ENCODE data around the gene CD9. TPM values are rescaled to one million over a fixed set of nuclear protein-coding genes. Genes with fewer than 3 reads are reported as not detected.
"Not testable (repeated sequence)": the region's sequence is repeated elsewhere in the genome, so short reads cannot be mapped to it uniquely, and the experiment has no call there.

CD9 gene
- total and polyA plus RNA-seq, 5 donors: 117 to 248 (median 139) TPM

DNA sequence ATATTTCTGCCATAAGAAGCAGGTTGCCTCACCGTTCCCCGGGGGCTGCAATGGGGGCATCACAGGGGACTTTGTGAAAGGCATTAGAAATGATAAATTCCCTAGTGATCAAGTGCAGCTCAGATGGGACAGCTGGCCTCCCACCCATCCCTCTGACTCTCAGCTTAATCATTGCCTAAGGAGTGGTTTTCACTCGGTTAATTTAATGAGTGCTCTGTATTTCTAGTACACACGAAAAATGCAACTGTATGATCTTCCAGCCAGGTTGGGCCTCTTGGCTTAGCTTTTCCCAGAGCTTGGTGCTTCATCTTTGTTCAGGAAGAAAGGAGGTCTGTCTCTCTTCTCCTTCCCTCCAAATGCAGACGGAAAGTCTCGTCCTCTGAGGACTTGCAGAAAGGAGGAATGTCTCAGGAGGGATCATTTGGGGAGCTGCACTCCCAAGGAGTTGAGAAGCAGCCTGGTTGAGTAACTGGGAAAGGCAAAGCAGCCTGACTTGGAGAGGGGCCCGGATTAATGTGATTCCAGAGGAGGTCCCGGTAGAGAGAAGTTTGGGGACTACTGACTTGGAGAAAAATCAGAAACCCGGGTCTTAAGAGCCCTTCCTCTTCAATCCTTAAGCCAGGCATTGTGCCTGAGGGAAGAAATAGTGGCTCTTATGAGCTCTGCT is 7.2 kb downstream of the CD9 start:
- H3K4me1 ChIP-seq (ENCODE audit: control insufficient read depth, insufficient read depth, low read length): peaks cover 12% of the 10 kb centered on the region
- no peak overlapping the region for H3K4me3 ChIP-seq (ENCODE audit: low read length)
- ATAC-seq (no peak), DNase-seq (peak in 2 of 3 donors; percentile 54 to 63)
- no peaks in the 10 kb centered on the region for H3K27me3 ChIP-seq (ENCODE audit: control insufficient read depth, insufficient read depth)
- H3K9me3 ChIP-seq (ENCODE audit: control insufficient read depth, low read length): no peaks in the 10 kb centered on the region
- intact Hi-C loops (cut with DNase I): no loop called here
- WGBS: 45% methylated on average over 9 of the region's 9 CpGs
- peak overlapping the region; percentile 56 for H3K27ac ChIP-seq (ENCODE audit: low read length)

DNA sequence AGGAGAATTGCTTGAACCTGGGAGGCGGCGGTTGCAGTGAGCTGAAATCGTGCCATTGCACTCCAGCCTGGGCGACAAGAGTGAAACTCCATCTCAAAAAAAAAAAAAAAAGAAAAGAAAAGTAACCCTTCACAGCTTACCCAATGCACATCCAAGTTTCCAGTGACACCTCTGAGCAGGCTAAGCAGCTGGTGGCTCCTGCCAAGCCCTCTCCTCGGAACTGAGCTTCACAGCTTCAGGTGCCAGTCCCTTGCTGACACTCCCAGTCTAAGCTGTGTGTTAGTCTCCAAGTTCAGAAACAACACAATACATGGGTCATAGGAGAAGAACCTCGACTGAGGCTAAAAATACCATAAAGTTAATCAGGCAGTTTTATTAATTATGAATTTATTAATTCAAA is 7.9 kb downstream of the CD9 start:
- DNase-seq (peak in 2 of 3 donors; percentile 26 to 34), ATAC-seq (no peak)
- H3K27ac ChIP-seq (ENCODE audit: low read length): no peak overlapping the region
- H3K9me3 ChIP-seq (ENCODE audit: control insufficient read depth, low read length): no peaks in the 10 kb centered on the region
- H3K27me3 ChIP-seq (ENCODE audit: control insufficient read depth, insufficient read depth): no peaks in the 10 kb centered on the region
- peaks cover 12% of the 10 kb centered on the region for H3K4me1 ChIP-seq (ENCODE audit: control insufficient read depth, insufficient read depth, low read length)
- WGBS: 66% methylated on average over 6 of the region's 6 CpGs
- intact Hi-C loops (cut with DNase I): no loop called here
- no peak overlapping the region for H3K4me3 ChIP-seq (ENCODE audit: low read length)

DNA sequence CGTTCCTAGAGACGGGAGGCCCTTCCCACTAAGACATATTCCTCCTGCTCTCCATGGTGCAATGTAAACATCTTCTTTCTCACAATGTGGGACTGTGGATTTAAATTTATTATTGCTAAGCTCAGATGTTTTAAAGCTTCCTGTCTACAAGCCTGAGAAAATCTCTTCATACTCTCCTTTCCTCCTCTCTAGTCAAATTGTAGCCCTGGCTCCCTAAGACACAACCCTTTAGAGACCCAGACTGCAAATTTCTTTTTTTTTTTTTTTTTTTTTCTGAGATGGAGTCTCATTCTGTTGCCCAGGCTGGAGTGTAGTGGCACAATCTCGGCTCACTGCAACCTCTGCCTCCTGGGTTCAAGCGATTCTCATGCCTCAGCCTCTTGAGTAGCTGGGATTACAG is 9.2 kb downstream of the CD9 start:
- intact Hi-C loops (cut with DNase I); ATAC-seq; H3K9me3 ChIP-seq (ENCODE audit: control insufficient read depth, low read length); H3K4me3 ChIP-seq (ENCODE audit: low read length); H3K27ac ChIP-seq (ENCODE audit: low read length); H3K27me3 ChIP-seq (ENCODE audit: control insufficient read depth, insufficient read depth); DNase-seq: not testable (repeated sequence)
- H3K4me1 ChIP-seq (ENCODE audit: control insufficient read depth, insufficient read depth, low read length): peaks cover 12% of the 10 kb centered on the region
- 95% methylated on average over 4 of the region's 4 CpGs for WGBS

DNA sequence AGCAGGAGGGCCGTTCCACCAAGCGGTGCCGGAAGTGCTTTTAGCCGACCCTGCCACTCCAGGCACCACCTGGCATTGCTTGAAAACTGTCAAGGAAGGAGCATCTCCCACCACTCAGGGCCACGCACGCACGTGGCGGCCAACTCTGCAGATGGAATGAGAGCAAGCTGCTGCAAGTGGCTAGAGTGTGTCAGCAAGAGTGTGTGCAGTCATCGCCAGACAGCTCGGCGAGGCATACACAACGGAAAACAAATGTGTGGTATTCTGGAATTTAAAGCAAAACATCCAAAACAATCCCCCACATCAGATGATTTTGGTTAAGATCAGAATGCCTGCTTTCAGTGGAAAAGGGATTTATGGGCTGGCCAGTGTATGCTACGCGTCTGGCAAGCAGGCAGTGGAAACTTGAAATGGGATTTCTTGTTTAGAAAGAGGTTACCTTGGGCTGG is 11.2 kb downstream of the CD9 start:
- Histone ChIP-seq H3K4me3 (ENCODE audit: low read length) (no peak overlapping the region), H3K9me3 (ENCODE audit: control insufficient read depth, low read length) (no peaks in the 10 kb centered on the region), H3K27me3 (ENCODE audit: control insufficient read depth, insufficient read depth) (no peaks in the 10 kb centered on the region), H3K27ac (ENCODE audit: low read length) (no peak overlapping the region), H3K4me1 (ENCODE audit: control insufficient read depth, insufficient read depth, low read length) (peaks cover 17% of the 10 kb centered on the region)
- peak in 2 of 3 donors; percentile 43 to 56 for DNase-seq
- intact Hi-C loops (cut with DNase I): no loop called here
- no peak for ATAC-seq
- WGBS: 78% methylated on average over 14 of the region's 14 CpGs

DNA sequence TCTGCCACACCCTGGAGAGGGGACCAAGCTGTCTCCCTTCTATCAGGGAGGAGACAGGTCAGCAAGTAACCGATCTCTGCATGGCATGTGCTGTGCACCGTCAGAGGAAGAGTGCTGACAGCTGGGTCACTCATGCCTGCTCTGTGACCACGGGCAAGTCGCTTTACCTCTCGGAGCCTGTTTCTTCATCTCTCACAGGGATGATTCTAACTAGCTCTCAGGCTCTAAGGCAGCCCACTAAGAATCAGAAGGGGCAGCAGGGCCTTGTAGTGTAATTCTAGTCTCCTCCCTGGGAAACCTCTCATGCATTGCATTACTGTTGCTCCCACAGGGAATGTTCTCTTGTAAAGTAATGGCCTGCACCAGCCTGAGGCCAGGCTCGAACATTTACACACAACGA is 11.9 kb downstream of the CD9 start:
- ATAC-seq: no peak
- 77% methylated on average over 7 of the region's 7 CpGs for WGBS
- no peak overlapping the region for H3K27ac ChIP-seq (ENCODE audit: low read length)

DNA sequence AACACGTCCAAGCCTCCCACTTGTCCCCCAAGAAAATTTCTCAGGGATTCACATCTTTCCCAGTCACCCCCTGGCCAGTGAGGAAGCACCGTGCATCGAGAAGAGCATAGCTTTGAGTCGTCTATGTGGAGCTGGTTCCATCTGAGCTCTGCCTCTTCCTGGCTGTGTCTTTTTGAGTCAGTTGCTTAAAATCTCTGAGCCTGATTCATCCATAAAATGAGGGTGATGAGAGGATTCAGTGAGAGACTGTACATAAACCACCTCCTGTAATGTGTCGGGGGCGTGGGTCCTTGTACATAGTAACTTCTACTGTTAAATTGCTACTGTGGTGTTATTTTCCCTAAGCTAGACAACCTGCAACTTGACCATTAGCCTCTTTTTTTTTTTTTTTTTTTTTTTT is 13.8 kb downstream of the CD9 start:
- Histone ChIP-seq H3K27ac (ENCODE audit: low read length) (no peak overlapping the region), H3K27me3 (ENCODE audit: control insufficient read depth, insufficient read depth) (no peaks in the 10 kb centered on the region), H3K4me1 (ENCODE audit: control insufficient read depth, insufficient read depth, low read length) (peaks cover 10% of the 10 kb centered on the region), H3K9me3 (ENCODE audit: control insufficient read depth, low read length) (no peaks in the 10 kb centered on the region), H3K4me3 (ENCODE audit: low read length) (no peak overlapping the region)
- DNase-seq: no peak
- ATAC-seq: no peak
- intact Hi-C loops (cut with DNase I): no loop called here
- 74% methylated on average over 6 of the region's 6 CpGs for WGBS

More for the DNA sequence above, 11.9 kb downstream of the CD9 start:
- H3K9me3 ChIP-seq (ENCODE audit: control insufficient read depth, low read length): no peaks in the 10 kb centered on the region
- H3K4me3 ChIP-seq (ENCODE audit: low read length): no peak overlapping the region
- DNase-seq: peak in 1 of 3 donors; percentile 10
- H3K4me1 ChIP-seq (ENCODE audit: control insufficient read depth, insufficient read depth, low read length): peaks cover 17% of the 10 kb centered on the region
- no peaks in the 10 kb centered on the region for H3K27me3 ChIP-seq (ENCODE audit: control insufficient read depth, insufficient read depth)
- intact Hi-C loops (cut with DNase I): no loop called here

DNA sequence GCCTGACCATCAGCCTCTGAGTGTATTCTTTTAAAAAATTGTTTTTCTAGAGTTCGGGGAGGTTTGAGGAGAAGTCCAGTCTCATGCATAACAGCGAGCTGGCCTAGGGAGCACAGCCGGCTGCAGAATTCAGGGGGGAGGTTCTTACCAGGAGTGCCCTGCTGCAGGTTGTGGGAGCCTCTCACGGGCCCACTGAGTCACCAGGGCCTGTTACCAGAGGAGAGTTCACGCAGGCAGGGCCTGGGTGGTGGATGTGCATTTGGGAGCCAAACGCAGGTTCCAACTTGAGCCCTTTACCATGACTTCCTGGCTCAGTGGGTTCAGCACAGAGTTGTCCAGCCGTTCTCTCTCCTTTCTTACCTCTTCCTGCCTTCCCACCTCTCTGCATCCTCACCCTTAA is 14.4 kb downstream of the CD9 start:
- Histone ChIP-seq H3K27me3 (ENCODE audit: control insufficient read depth, insufficient read depth) (no peaks in the 10 kb centered on the region), H3K4me3 (ENCODE audit: low read length) (no peak overlapping the region), H3K27ac (ENCODE audit: low read length) (no peak overlapping the region), H3K9me3 (ENCODE audit: control insufficient read depth, low read length) (no peaks in the 10 kb centered on the region), H3K4me1 (ENCODE audit: control insufficient read depth, insufficient read depth, low read length) (peaks cover 10% of the 10 kb centered on the region)
- ATAC-seq: no peak
- WGBS: 82% methylated on average over 7 of the region's 7 CpGs
- peak in 2 of 3 donors; percentile 41 to 46 for DNase-seq
- intact Hi-C loops (cut with DNase I): no loop called here

DNA sequence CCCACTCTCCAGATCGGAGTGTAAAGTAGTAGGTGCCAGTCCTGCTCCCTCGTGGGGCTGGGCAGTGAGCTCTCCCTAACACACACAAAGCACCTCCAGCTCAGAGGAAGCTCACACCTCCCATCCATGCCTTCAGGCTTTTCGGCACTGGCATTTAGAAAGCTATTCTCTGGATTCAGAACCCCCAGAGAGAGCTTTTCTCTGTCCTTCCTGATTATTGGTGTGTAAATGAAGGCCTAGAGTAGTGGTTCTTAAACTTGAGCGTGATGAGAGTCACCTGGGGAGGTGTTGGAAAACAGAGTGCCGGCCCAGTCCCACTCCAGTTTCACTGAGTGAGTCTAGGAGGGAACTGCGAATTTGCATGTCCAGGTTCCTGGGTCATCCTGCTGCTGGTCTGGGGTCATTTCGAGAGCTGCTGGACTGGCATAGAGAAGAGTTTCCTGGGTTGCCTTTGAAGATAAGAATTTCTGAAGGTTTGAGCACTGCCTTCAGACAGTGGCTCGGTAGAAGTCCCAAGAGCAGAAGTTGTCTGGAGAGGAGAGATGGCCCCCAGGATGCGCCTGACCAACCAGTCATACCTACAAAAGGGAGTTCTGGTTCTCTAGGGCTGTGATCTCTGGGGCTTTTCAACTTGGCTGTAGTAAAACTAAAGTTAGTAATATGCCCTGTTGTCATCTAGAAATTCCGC is 15.1 kb downstream of the CD9 start:
- H3K27ac ChIP-seq (ENCODE audit: low read length): peak overlapping the region; percentile 20

DNA sequence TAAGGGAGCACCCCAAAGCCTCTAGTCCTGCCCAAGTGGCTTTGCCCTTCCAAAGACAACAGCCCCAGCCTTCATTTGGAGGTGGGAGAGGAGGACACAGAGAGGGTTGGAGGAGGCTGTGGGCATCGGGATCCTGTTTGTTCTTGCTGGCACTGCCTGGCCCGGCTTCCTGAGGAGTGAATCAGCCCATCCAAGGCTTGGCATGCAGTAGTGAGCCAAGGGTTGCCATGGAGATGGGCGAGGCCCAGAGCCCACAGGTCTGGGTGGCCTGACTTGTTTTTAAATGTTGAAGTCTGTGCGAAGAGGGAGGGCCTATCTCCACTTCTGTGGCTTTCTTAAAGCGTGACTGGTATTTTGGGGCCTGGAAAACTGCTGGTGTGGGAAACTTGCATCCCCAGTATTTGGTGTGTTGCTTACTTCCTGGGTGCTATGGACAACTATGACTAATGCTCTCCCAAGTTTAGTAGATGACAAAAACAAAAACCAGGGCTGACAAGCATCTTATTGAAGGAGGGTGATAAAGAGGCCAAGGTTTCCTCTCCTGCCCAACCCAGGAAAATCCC is 15.8 kb downstream of the CD9 start:
- peak overlapping the region; percentile 61 for H3K27ac ChIP-seq (ENCODE audit: low read length)
- no peak overlapping the region for H3K4me3 ChIP-seq (ENCODE audit: low read length)
- no peaks in the 10 kb centered on the region for H3K27me3 ChIP-seq (ENCODE audit: control insufficient read depth, insufficient read depth)
- H3K4me1 ChIP-seq (ENCODE audit: control insufficient read depth, insufficient read depth, low read length): peaks cover 10% of the 10 kb centered on the region
- H3K9me3 ChIP-seq (ENCODE audit: control insufficient read depth, low read length): no peaks in the 10 kb centered on the region
- intact Hi-C loops (cut with DNase I): no loop called here
- 63% methylated on average over 5 of the region's 5 CpGs for WGBS
- ATAC-seq (peak; percentile 52 to 78), DNase-seq (peak; percentile 68 to 73 (median 70))

More for the DNA sequence above, 15.1 kb downstream of the CD9 start:
- intact Hi-C loops (cut with DNase I): no loop called here
- Histone ChIP-seq H3K4me1 (ENCODE audit: control insufficient read depth, insufficient read depth, low read length) (peaks cover 12% of the 10 kb centered on the region), H3K9me3 (ENCODE audit: control insufficient read depth, low read length) (no peaks in the 10 kb centered on the region), H3K27me3 (ENCODE audit: control insufficient read depth, insufficient read depth) (no peaks in the 10 kb centered on the region), H3K4me3 (ENCODE audit: low read length) (no peak overlapping the region)
- WGBS: 80% methylated on average over 10 of the region's 10 CpGs
- ATAC-seq (no peak), DNase-seq (peak in 2 of 3 donors; percentile 10 to 32)

DNA sequence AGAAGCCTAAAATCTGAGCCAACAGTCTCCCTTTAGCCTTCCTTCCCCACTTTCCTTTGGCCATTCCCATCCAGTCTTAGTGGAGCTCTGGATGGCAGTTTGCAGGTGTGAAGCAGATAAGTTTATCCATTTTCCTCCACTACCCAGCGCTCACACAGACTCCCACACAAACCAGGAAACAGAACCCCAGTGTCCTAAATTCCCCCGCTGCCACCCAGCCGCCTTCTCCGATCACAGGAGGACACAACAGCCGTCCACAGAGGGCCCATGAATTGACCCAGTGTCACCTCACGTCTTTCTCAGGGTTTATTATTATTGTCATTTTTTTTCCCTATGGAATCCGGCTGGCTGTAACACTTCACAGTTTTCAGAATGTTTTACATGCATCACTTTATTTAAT is 16.4 kb downstream of the CD9 start:
- intact Hi-C loops (cut with DNase I): no loop called here
- no peak overlapping the region for H3K4me3 ChIP-seq (ENCODE audit: low read length)
- WGBS: 78% methylated on average over 7 of the region's 7 CpGs
- ATAC-seq: no peak
- peak overlapping the region; percentile 61 for H3K27ac ChIP-seq (ENCODE audit: low read length)
- no peaks in the 10 kb centered on the region for H3K27me3 ChIP-seq (ENCODE audit: control insufficient read depth, insufficient read depth)
- peak in 1 of 3 donors; percentile 5 for DNase-seq
- H3K9me3 ChIP-seq (ENCODE audit: control insufficient read depth, low read length): no peaks in the 10 kb centered on the region
- H3K4me1 ChIP-seq (ENCODE audit: control insufficient read depth, insufficient read depth, low read length): peaks cover 13% of the 10 kb centered on the region

DNA sequence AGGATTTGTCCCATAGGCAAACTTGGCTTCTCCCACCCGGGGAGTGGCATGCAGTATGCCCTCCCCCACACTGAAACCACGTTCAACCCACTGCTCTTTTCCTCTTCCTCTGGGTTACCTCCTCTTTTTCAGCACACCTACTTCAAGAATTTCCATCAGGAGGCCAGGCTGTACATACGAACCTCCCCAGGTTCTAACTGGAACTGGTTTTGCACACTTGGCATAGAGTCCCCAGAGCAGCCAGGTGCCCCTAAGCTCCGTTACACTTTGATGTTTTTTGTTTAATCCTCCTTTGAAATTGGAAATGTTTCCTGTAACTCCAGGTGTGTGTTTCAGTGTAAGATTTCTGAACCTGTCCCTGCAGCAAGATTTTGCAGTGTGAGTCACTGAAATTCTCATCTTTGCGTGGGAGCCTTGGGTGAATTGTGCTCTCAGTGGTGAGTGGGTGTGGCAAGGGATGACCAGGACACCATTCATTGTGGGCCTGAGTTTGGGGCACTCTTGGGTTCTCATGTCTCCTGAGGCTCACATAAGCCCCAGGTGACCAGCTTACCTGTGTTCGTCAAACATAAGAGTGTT is 18.2 kb downstream of the CD9 start:
- Histone ChIP-seq H3K9me3 (ENCODE audit: control insufficient read depth, low read length) (no peaks in the 10 kb centered on the region), H3K4me3 (ENCODE audit: low read length) (no peak overlapping the region), H3K4me1 (ENCODE audit: control insufficient read depth, insufficient read depth, low read length) (peaks cover 13% of the 10 kb centered on the region), H3K27me3 (ENCODE audit: control insufficient read depth, insufficient read depth) (no peaks in the 10 kb centered on the region), H3K27ac (ENCODE audit: low read length) (no peak overlapping the region)
- intact Hi-C loops (cut with DNase I): no loop called here
- DNase-seq (peak in 1 of 3 donors; percentile 20), ATAC-seq (no peak)
- WGBS: 81% methylated on average over 6 of the region's 6 CpGs

All from right cardiac atrium (tissue), 5 donors.